ENCODE results near the gene PPM1B.

GRCh38 chr2:44121899-44122298, 46.8 kb upstream of the PPM1B start:
- TF ChIP-seq CTCF (conservative IDR thresholded peaks at IDR 0.05; ENCODE audit: low read depth, low read length): no peak
- TF ChIP-seq EZH2 (IDR thresholded peaks at IDR 0.05; ENCODE audit: borderline replicate concordance, low read depth, low read length, poor library complexity, severe bottlenecking): no peak

Data from A673 (cell line).